MM.1S (cell line): ENCODE data around the gene C14orf119.

Experiments used
- DNase-seq: peaks from one replicate; pipeline ENCODE4 v3.0.0-alpha.2; 2015
- H2AFZ ChIP-seq: fragments of 300-600 bp; sonication (generic); 2 replicates; pipeline ENCODE4 v1.6.0; 2016; ENCODE audit warnings: antibody characterized with exemption, low read length
- H3F3A ChIP-seq: fragments of 300-600 bp; sonication (generic); 2 replicates; pipeline ENCODE4 v1.6.1; 2016; ENCODE audit warnings: mild to moderate bottlenecking, antibody characterized with exemption, low read length, moderate library complexity, mixed read lengths; ENCODE audit not compliant: insufficient read depth
- H3K27ac ChIP-seq: fragments of 300-600 bp; sonication (generic); 2 replicates; pipeline ENCODE4 v1.5.1; 2016; ENCODE audit warnings: mild to moderate bottlenecking, low read length
- H3K27me3 ChIP-seq: fragments of 300-600 bp; sonication (generic); replicated peaks from 2 replicates; pipeline ENCODE4 v1.6.0; 2016; ENCODE audit warnings: low read length; ENCODE audit not compliant: insufficient read depth
- H3K36me3 ChIP-seq: fragments of 300-600 bp; sonication (generic); replicated peaks from 2 replicates; pipeline ENCODE4 v1.6.1; 2016; ENCODE audit warnings: mild to moderate bottlenecking, low read length, mixed read lengths; ENCODE audit not compliant: insufficient read depth
- H3K4me1 ChIP-seq: fragments of 300-600 bp; sonication (generic); 2 replicates; pipeline ENCODE4 v1.6.1; 2016; ENCODE audit warnings: low read length, mixed read lengths
- H3K4me2 ChIP-seq: fragments of 300-600 bp; sonication (generic); 2 replicates; pipeline ENCODE4 v1.6.0; 2016; ENCODE audit warnings: low read depth, low read length
- H3K4me3 ChIP-seq: fragments of 300-600 bp; sonication (generic); 2 replicates; pipeline ENCODE4 v1.5.1; 2016; ENCODE audit warnings: low read length, mixed read lengths
- H3K79me2 ChIP-seq: fragments of 300-600 bp; sonication (generic); 2 replicates; pipeline ENCODE4 v1.6.1; 2016; ENCODE audit warnings: mixed run types, low read length, mixed read lengths
- H3K9ac ChIP-seq: fragments of 300-600 bp; sonication (generic); 2 replicates; pipeline ENCODE4 v1.6.1; 2016; ENCODE audit warnings: low read length, mixed read lengths
- H3K9me2 ChIP-seq: fragments of 300-600 bp; sonication (generic); replicated peaks from 2 replicates; pipeline ENCODE4 v1.6.1; 2016; ENCODE audit warnings: mild to moderate bottlenecking, low read length, mixed read lengths; ENCODE audit not compliant: insufficient read depth
- H3K9me3 ChIP-seq: fragments of 300-600 bp; sonication (generic); replicated peaks from 2 replicates; pipeline ENCODE4 v1.6.1; 2016; ENCODE audit warnings: mild to moderate bottlenecking, low read length, mixed read lengths; ENCODE audit not compliant: insufficient read depth
- H4K20me1 ChIP-seq: fragments of 300-600 bp; sonication (generic); 2 replicates; pipeline ENCODE4 v1.6.1; 2016; ENCODE audit warnings: mild to moderate bottlenecking, low read length, moderate library complexity, mixed read lengths; ENCODE audit not compliant: insufficient read depth
- CTCF ChIP-seq: fragments of 300-600 bp; sonication (generic); IDR thresholded peaks from 2 replicates; pipeline ENCODE4 v1.5.1; 2016; ENCODE audit warnings: antibody characterized with exemption, low read length, mixed read lengths
- EZH2 ChIP-seq: fragments of 300-600 bp; sonication (generic); optimal IDR thresholded peaks from 2 replicates; pipeline ENCODE3; 2017; ENCODE audit warnings: low read depth, mild to moderate bottlenecking, antibody characterized with exemption, low read length, mixed read lengths
- EZH2phosphoT487 ChIP-seq: fragments of 300-600 bp; sonication (generic); IDR thresholded peaks from 2 replicates; pipeline ENCODE4 v1.6.1; 2018; ENCODE audit warnings: antibody characterized with exemption, low read length

The C14orf119 gene

GRCh38 chr14:23049011-23049410, 46.3 kb upstream of the C14orf119 start:
- Histone ChIP-seq H3K9me2 (no peaks in the 10 kb centered on the region), H3F3A (no peaks in the 10 kb centered on the region), H3K9me3 (no peaks in the 10 kb centered on the region), H3K4me3 (no peak overlapping the region), H2AFZ (no peak overlapping the region), H3K36me3 (no peaks in the 10 kb centered on the region), H3K4me1 (no peaks in the 10 kb centered on the region), H3K27me3 (no peaks in the 10 kb centered on the region), H4K20me1 (no peaks in the 10 kb centered on the region), H3K27ac (no peak overlapping the region), H3K9ac (no peak overlapping the region), H3K79me2 (no peaks in the 10 kb centered on the region), H3K4me2 (no peak overlapping the region)
- DNase-seq: no peak
- TF ChIP-seq EZH2phosphoT487 (no peak), CTCF (no peak), EZH2 (no peak)

- no peak overlapping the region for H2AFZ ChIP-seq
- H3K4me2 ChIP-seq: no peak overlapping the region
- no peak overlapping the region for H3K4me3 ChIP-seq
- TF ChIP-seq CTCF: no peak
- H3K27ac ChIP-seq: no peak overlapping the region
- no peaks in the 10 kb centered on the region for H3K4me1 ChIP-seq
- no peaks in the 10 kb centered on the region for H3K79me2 ChIP-seq
- no peaks in the 10 kb centered on the region for H3K9me2 ChIP-seq
- no peaks in the 10 kb centered on the region for H3K27me3 ChIP-seq
- DNase-seq: no peak
- no peaks in the 10 kb centered on the region for H4K20me1 ChIP-seq
- 0 out of 2 replicates have a peak, but pooled peaks cover under 1% of the 10 kb centered on the region for H3F3A ChIP-seq
- no peak overlapping the region for H3K9ac ChIP-seq
- H3K36me3 ChIP-seq: no peaks in the 10 kb centered on the region
- H3K9me3 ChIP-seq: no peaks in the 10 kb centered on the region
Measured at GRCh38 chr14:23051141-23052057, 43.9 kb upstream of the C14orf119 start.

- Histone ChIP-seq H3K27me3 (no peaks in the 10 kb centered on the region), H3K27ac (no peak overlapping the region), H3K36me3 (no peaks in the 10 kb centered on the region), H3K9ac (no peak overlapping the region), H3K9me3 (no peaks in the 10 kb centered on the region), H4K20me1 (no peaks in the 10 kb centered on the region), H3K4me1 (no peaks in the 10 kb centered on the region), H3F3A (0 out of 2 replicates have a peak, but pooled peaks cover 4% of the 10 kb centered on the region), H3K4me2 (no peak overlapping the region), H3K79me2 (no peaks in the 10 kb centered on the region), H3K9me2 (no peaks in the 10 kb centered on the region), H3K4me3 (no peak overlapping the region), H2AFZ (no peak overlapping the region)
- no peak for DNase-seq
- TF ChIP-seq EZH2phosphoT487 (no peak), EZH2 (no peak), CTCF (no peak)
Measured at GRCh38 chr14:23052182-23052623, 43.1 kb upstream of the C14orf119 start.
